Stomach (tissue), 4 donors: ENCODE data around the gene LRRTM3.

ENCODE experiments used
- EP300 ChIP-seq: sonication (generic); formaldehyde crosslinking; IDR thresholded peaks from one replicate; pipeline ENCODE4 v1.6.1; 2017; ENCODE audit warnings: antibody characterized with exemption
- POLR2A ChIP-seq, 4 donors: fragments of 450-650 bp; IDR thresholded peaks; one replicate each; pipeline ENCODE4 v1.6.1; 2016; ENCODE audit warnings: antibody characterized with exemption in 4 of 4, control low read depth in 2 of 4, mild to moderate bottlenecking in 1 of 4, moderate library complexity in 1 of 4
- POLR2AphosphoS5 ChIP-seq, 3 donors: sonication (generic); formaldehyde crosslinking; IDR thresholded peaks; one replicate each; pipeline ENCODE4 v1.6.1; 2016; ENCODE audit warnings: antibody characterized with exemption in 3 of 3
- TF ChIP-seq, protein P1 (sequence below), 7 experiments: fragments of 450-650 bp in 4 of 7; fragments of 200-600 bp in 3 of 7; sonication (generic) in 3 of 7; IDR thresholded peaks; one replicate each; pipeline ENCODE4 v1.5.1; 2016 to 2019; ENCODE audit warnings: antibody characterized with exemption in 7 of 7, control low read depth in 2 of 7, mild to moderate bottlenecking in 1 of 7

DNA sequence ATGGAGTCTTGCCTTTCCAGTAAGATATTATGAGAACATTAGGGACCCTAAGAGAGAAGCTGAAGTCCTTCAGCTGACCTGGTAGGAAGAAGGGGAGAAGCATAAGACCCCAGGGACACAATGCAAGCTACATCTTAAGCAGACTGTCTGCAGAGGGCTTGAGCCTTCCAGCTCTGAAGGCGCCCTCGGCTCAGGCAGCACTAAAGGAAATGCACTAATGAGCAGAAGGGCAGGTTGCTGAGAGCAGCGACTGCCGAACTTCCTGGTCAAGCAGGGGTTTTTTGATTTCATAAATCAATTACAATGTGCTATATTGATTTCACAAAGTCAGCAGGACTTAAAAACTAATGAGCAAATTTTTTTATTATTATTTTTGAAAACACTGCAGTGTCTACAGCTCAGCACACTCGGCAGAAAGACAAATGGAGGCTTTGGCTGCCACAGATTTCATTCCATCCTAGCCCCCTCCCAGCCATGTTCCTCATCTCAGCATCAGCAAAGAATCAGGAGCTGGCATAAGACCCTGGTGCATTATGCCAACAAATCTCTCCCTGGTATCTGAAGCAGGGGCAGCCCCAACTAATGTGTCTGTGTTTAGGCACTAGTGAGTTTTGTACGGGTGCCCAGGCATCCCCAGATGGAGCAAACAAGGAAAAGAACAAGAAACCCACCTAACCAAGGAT is 57.1 kb downstream of the LRRTM3 start:
- TF ChIP-seq POLR2A (IDR thresholded peaks at IDR 0.05) (no peak), EP300 (no peak), POLR2AphosphoS5 (IDR thresholded peaks at IDR 0.05) (no peak)
- TF ChIP-seq, protein P1, sequence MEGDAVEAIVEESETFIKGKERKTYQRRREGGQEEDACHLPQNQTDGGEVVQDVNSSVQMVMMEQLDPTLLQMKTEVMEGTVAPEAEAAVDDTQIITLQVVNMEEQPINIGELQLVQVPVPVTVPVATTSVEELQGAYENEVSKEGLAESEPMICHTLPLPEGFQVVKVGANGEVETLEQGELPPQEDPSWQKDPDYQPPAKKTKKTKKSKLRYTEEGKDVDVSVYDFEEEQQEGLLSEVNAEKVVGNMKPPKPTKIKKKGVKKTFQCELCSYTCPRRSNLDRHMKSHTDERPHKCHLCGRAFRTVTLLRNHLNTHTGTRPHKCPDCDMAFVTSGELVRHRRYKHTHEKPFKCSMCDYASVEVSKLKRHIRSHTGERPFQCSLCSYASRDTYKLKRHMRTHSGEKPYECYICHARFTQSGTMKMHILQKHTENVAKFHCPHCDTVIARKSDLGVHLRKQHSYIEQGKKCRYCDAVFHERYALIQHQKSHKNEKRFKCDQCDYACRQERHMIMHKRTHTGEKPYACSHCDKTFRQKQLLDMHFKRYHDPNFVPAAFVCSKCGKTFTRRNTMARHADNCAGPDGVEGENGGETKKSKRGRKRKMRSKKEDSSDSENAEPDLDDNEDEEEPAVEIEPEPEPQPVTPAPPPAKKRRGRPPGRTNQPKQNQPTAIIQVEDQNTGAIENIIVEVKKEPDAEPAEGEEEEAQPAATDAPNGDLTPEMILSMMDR (IDR thresholded peaks at IDR 0.05), result no peak
